SK-N-SH (cell line): ENCODE measurements around the gene HLA-A. TPM values are rescaled to one million over a fixed set of nuclear protein-coding genes. Genes with fewer than 3 reads are reported as not detected.

Experiments used
- CTCF ChIA-PET: fragments of 300-600, 350-600 bp; formaldehyde crosslinking; extraction: SDS; loops from one replicate; lab custom pipeline; 2021; lab: Yijun Ruan, JAX
- POLR2A ChIA-PET: fragments of 350-600 bp; sonication (Branson Sonifier 250); formaldehyde crosslinking; extraction: SDS; loops from one replicate; lab custom pipeline; 2020; ENCODE audit warnings: antibody characterized with exemption, inconsistent platforms; lab: Yijun Ruan, JAX
- DNase-seq: peaks from one replicate; pipeline ENCODE4 v3.0.0; 2012
- H2AFZ ChIP-seq: fragments of 200-600 bp; sonication (generic); 2 replicates; pipeline ENCODE4 v1.8.1; 2016; ENCODE audit warnings: antibody characterized with exemption, mild to moderate bottlenecking, low read depth
- H3F3A ChIP-seq: fragments of 200-600 bp; sonication (generic); replicated peaks from 2 replicates; pipeline ENCODE3; 2016; ENCODE audit warnings: antibody characterized with exemption, mild to moderate bottlenecking; ENCODE audit not compliant: insufficient read depth
- H3K27ac ChIP-seq, 2 experiments: fragments of 200-500 bp in 1 of 2; fragments of 200-600 bp in 1 of 2; sonication (Bioruptor generic) in 1 of 2; sonication (generic), shearing (Covaris generic) in 1 of 2; 2 replicates each; pipeline versions ENCODE4 v1.5.1 to v1.6.1; 2014 to 2016; ENCODE audit warnings: low read depth in 2 of 2, inconsistent platforms in 1 of 2, low read length in 1 of 2, mild to moderate bottlenecking in 1 of 2, mixed read lengths in 1 of 2
- H3K27me3 ChIP-seq: fragments of 200-600 bp; sonication (generic), shearing (Covaris generic); 2 replicates; pipeline ENCODE4 v1.6.1; 2016; ENCODE audit warnings: mixed run types; ENCODE audit not compliant: insufficient read depth
- H3K36me3 ChIP-seq, 2 experiments: fragments of 200-500 bp in 1 of 2; fragments of 200-600 bp in 1 of 2; sonication (Bioruptor generic) in 1 of 2; sonication (generic) in 1 of 2; replicated peaks in 1 of 2; 2 replicates each; pipeline versions ENCODE3 to v1.5.1; 2014 to 2016; ENCODE audit warnings: low read length in 1 of 2, mild to moderate bottlenecking in 1 of 2; ENCODE audit not compliant: insufficient read depth in 2 of 2, control insufficient read depth in 1 of 2
- H3K4me1 ChIP-seq, 2 experiments: fragments of 200-500 bp in 1 of 2; fragments of 200-600 bp in 1 of 2; sonication (Bioruptor generic) in 1 of 2; sonication (generic), shearing (Covaris generic) in 1 of 2; 2 replicates each; pipeline versions ENCODE4 v1.5.1 to v1.6.1; 2014 to 2016; ENCODE audit warnings: low read depth in 1 of 2, low read length in 1 of 2, mixed run types in 1 of 2; ENCODE audit not compliant: insufficient read depth in 2 of 2, control insufficient read depth in 1 of 2
- H3K4me2 ChIP-seq: fragments of 200-600 bp; sonication (generic), shearing (Covaris generic); 2 replicates; pipeline ENCODE4 v1.6.1; 2017; ENCODE audit warnings: mixed run types
- H3K4me3 ChIP-seq, 2 experiments: fragments of 200-500 bp in 1 of 2; fragments of 200-600 bp in 1 of 2; sonication (Bioruptor generic) in 1 of 2; sonication (generic), shearing (Covaris generic) in 1 of 2; 2 replicates each; pipeline versions ENCODE4 v1.5.1 to v1.8.1; 2014 to 2016; ENCODE audit warnings: low read depth in 2 of 2, inconsistent platforms in 1 of 2, low read length in 1 of 2, mild to moderate bottlenecking in 1 of 2, mixed read lengths in 1 of 2, moderate library complexity in 1 of 2
- H3K79me2 ChIP-seq: fragments of 200-600 bp; sonication (generic); 2 replicates; pipeline ENCODE4 v1.8.1; 2017; ENCODE audit warnings: mild to moderate bottlenecking; ENCODE audit not compliant: insufficient read depth
- H3K9ac ChIP-seq: fragments of 200-600 bp; sonication (generic); 2 replicates; pipeline ENCODE4 v1.6.1; 2017; ENCODE audit warnings: mixed run types
- H3K9me2 ChIP-seq: fragments of 200-600 bp; sonication (generic); 2 replicates; pipeline ENCODE4 v1.6.1; 2017; ENCODE audit warnings: mixed run types
- H3K9me3 ChIP-seq: fragments of 200-600 bp; sonication (generic); 2 replicates; pipeline ENCODE4 v1.6.1; 2017; ENCODE audit warnings: mixed run types, mild to moderate bottlenecking, moderate library complexity
- H4K20me1 ChIP-seq: fragments of 200-600 bp; sonication (generic); 2 replicates; pipeline ENCODE4 v1.6.1; 2017; ENCODE audit warnings: mild to moderate bottlenecking, mixed run types; ENCODE audit not compliant: insufficient read depth
- CTCF ChIP-seq: fragments of 200-600 bp; sonication (generic); IDR thresholded peaks from 2 replicates; pipeline ENCODE4 v1.6.1; 2017; ENCODE audit warnings: antibody characterized with exemption, mild to moderate bottlenecking, moderate library complexity
- FOSL2 ChIP-seq: IDR thresholded peaks from 2 replicates; pipeline ENCODE4 v1.4.0; 2012; ENCODE audit warnings: low read depth, mild to moderate bottlenecking, moderate library complexity, borderline replicate concordance
- FOXJ3 ChIP-seq: sonication (generic); formaldehyde crosslinking; IDR thresholded peaks from 2 replicates; pipeline ENCODE4 v1.5.1; 2020; ENCODE audit warnings: mild to moderate bottlenecking, missing genetic modification reagents
- IRF3 ChIP-seq: fragments of 150-350 bp; IDR thresholded peaks from 2 replicates; pipeline ENCODE4 v1.6.1; 2016; ENCODE audit warnings: mild to moderate bottlenecking, low read depth, low read length
- JUND ChIP-seq: IDR thresholded peaks from 2 replicates; pipeline ENCODE4 v1.4.0; 2012
- MXI1 ChIP-seq: IDR thresholded peaks from 2 replicates; pipeline ENCODE4 v1.6.1; 2012; ENCODE audit warnings: mild to moderate bottlenecking, low read depth, low read length, improper control_type of control experiment
- NRF1 ChIP-seq: IDR thresholded peaks from 2 replicates; pipeline ENCODE4 v1.6.1; 2012; ENCODE audit warnings: low read depth, mild to moderate bottlenecking, low read length
- POLR2AphosphoS5 ChIP-seq: IDR thresholded peaks from 2 replicates; pipeline ENCODE4 v1.6.1; 2012; ENCODE audit warnings: low read depth, low read length
- RAD21 ChIP-seq: IDR thresholded peaks from 2 replicates; pipeline ENCODE4 v1.6.1; 2012; ENCODE audit warnings: mild to moderate bottlenecking, low read length
- REST ChIP-seq: IDR thresholded peaks from 2 replicates; pipeline ENCODE4 v1.6.1; 2012; ENCODE audit warnings: mild to moderate bottlenecking, low read depth, low read length, moderate library complexity
- SMC3 ChIP-seq: IDR thresholded peaks from 2 replicates; pipeline ENCODE4 v1.6.1; 2012; ENCODE audit warnings: low read depth, low read length, improper control_type of control experiment
- TAF1 ChIP-seq: IDR thresholded peaks from 2 replicates; pipeline ENCODE4 v1.6.1; 2012; ENCODE audit warnings: low read depth, mild to moderate bottlenecking, low read length, moderate library complexity, borderline replicate concordance
- USF2 ChIP-seq: fragments of 150-350 bp; IDR thresholded peaks from 2 replicates; pipeline ENCODE4 v1.6.1; 2017; ENCODE audit warnings: antibody characterized with exemption, low read length, low read depth, borderline replicate concordance
- WGBS: methylation state at CpG from one replicate; pipeline ENCODE4 v1.1.6; 2017; ENCODE audit warnings: low lambda C conversion rate; 5-methylcytosine and 5-hydroxymethylcytosine counted together
- polyA plus RNA-seq, 3 experiments: library from polyadenylated mRNA; depleted of rRNA; stranded (reverse); fragments of >200 nt; gene quantifications; 2 replicates each; pipeline ENCODE4 v1.2.3, GENCODE V29; 2012

HLA-A gene
- polyA plus RNA-seq, 1 of the 3 experiments (the other 2 are of a cell fraction) = 312 TPM

GRCh38 chr6:29943053-29943966, 978 bp downstream of the HLA-A start (continued):
- TF ChIP-seq REST = no peak
- no peak for TF ChIP-seq JUND

GRCh38 chr6:29945281-29945820, 3.0 kb downstream of the HLA-A start:
- CTCF ChIA-PET = interaction anchor here (1.4 kb wide), 1 partner anchor 97 kb away, joined by 3 read pairs; no protein-coding TSS in a partner anchor
- no peak overlapping the region for H3K9ac ChIP-seq

More at GRCh38 chr6:29945281-29945820, 3.0 kb downstream of the HLA-A start:
- Histone ChIP-seq H3K79me2 (no peaks in the 10 kb centered on the region), H3F3A (no peaks in the 10 kb centered on the region), H3K4me2 (no peak overlapping the region), H3K27ac (no peak overlapping the region), H3K9me3 (no peaks in the 10 kb centered on the region), H3K36me3 (peaks cover 0 to 6% of the 10 kb centered on the region in 2 experiments), H2AFZ (no peak overlapping the region), H3K4me3 (no peak overlapping the region), H4K20me1 (no peaks in the 10 kb centered on the region), H3K4me1 (peaks cover 0 to 13% of the 10 kb centered on the region in 2 experiments; a peak in 1 of 4 replicates), H3K27me3 (no peaks in the 10 kb centered on the region), H3K9me2 (no peaks in the 10 kb centered on the region)
- TF ChIP-seq MXI1 = no peak
- no peak for TF ChIP-seq SMC3
- no peak for TF ChIP-seq FOXJ3
- TF ChIP-seq CTCF = no peak
- no peak for TF ChIP-seq FOSL2
- no peak for TF ChIP-seq NRF1
- TF ChIP-seq IRF3 = no peak
- TF ChIP-seq REST = no peak
- TF ChIP-seq USF2 = no peak
- TF ChIP-seq TAF1 = no peak
- no peak for TF ChIP-seq RAD21
- no peak for TF ChIP-seq POLR2AphosphoS5
- POLR2A ChIA-PET = interaction anchor here (1.0 kb wide), 1 partner anchor 15 kb away, joined by 3 read pairs; no protein-coding TSS in a partner anchor
- DNase-seq = no peak
- 66% methylated on average over 4 of the region's 4 CpGs for WGBS
